8988T (cell line): ENCODE results near the gene SMURF1.

ENCODE experiments used
- DNase-seq: peaks from one replicate; pipeline ENCODE4 v3.0.0; 2011

SMURF1 gene

GRCh38 chr7:99021941-99022560, 121.9 kb downstream of the SMURF1 start:
- no peak for DNase-seq

- no peak for DNase-seq
Observed at GRCh38 chr7:99020413-99020715, 123.5 kb downstream of the SMURF1 start.

GRCh38 chr7:99019523-99020412, 124.1 kb downstream of the SMURF1 start:
- DNase-seq: no peak

GRCh38 chr7:99016196-99016595, 127.7 kb downstream of the SMURF1 start:
- DNase-seq: no peak

- no peak for DNase-seq
Observed at GRCh38 chr7:99014113-99014985, 129.6 kb downstream of the SMURF1 start.

- DNase-seq: no peak
Observed at GRCh38 chr7:99013266-99014112, 130.4 kb downstream of the SMURF1 start.

- DNase-seq: no peak
Observed at GRCh38 chr7:99012722-99013121, 131.2 kb downstream of the SMURF1 start.

GRCh38 chr7:99011706-99012404, 132.1 kb downstream of the SMURF1 start:
- DNase-seq: no peak

- no peak for DNase-seq
Observed at GRCh38 chr7:99011341-99011705, 132.6 kb downstream of the SMURF1 start.

GRCh38 chr7:99010281-99010680, 133.6 kb downstream of the SMURF1 start:
- DNase-seq: no peak

- no peak for DNase-seq
Observed at GRCh38 chr7:99008921-99009530, 134.9 kb downstream of the SMURF1 start.

GRCh38 chr7:99008181-99008631, 135.7 kb downstream of the SMURF1 start:
- no peak for DNase-seq

GRCh38 chr7:99006739-99007424, 137.0 kb downstream of the SMURF1 start:
- no peak for DNase-seq

GRCh38 chr7:99005776-99006175, 138.1 kb downstream of the SMURF1 start:
- DNase-seq: no peak

- no peak for DNase-seq
Observed at GRCh38 chr7:99004781-99005500, 139.0 kb downstream of the SMURF1 start.

- no peak for DNase-seq
Observed at GRCh38 chr7:99004216-99004615, 139.7 kb downstream of the SMURF1 start.

- DNase-seq: no peak
Observed at GRCh38 chr7:99003419-99003818, 140.5 kb downstream of the SMURF1 start.

GRCh38 chr7:99002827-99003212, 141.1 kb downstream of the SMURF1 start:
- DNase-seq: no peak

- DNase-seq: no peak
Observed at GRCh38 chr7:99002148-99002826, 141.6 kb downstream of the SMURF1 start.
